Kidney epithelial cell (primary cell): ENCODE data around the gene ARHGAP4. TPM values are rescaled to one million over a fixed set of nuclear protein-coding genes. Genes with fewer than 3 reads are reported as not detected.

Experiments used
- DNase-seq: peaks from one replicate; pipeline ENCODE4 v3.0.0-alpha.2; 2010; ENCODE audit warnings: low read depth
- H3K27me3 ChIP-seq: 2 replicates; pipeline ENCODE4 v1.6.0; 2011; ENCODE audit warnings: low read length; ENCODE audit not compliant: control insufficient read depth, insufficient read depth
- H3K36me3 ChIP-seq: 2 replicates; pipeline ENCODE4 v1.5.1; 2011; ENCODE audit warnings: low read length; ENCODE audit not compliant: control insufficient read depth, insufficient read depth
- H3K4me3 ChIP-seq: 2 replicates; pipeline ENCODE4 v1.5.1; 2011; ENCODE audit warnings: low read depth, mild to moderate bottlenecking, control low read depth, low read length
- CTCF ChIP-seq: IDR thresholded peaks from 2 replicates; pipeline ENCODE4 v1.5.1; 2011; ENCODE audit warnings: mild to moderate bottlenecking, moderate library complexity, low read length, control low read depth, inconsistent platforms; ENCODE audit not compliant: insufficient read depth, poor library complexity, severe bottlenecking
- total RNA-seq: library from RNA; depleted of rRNA; stranded (reverse); fragments of >200 nt; gene quantifications from 2 replicates; pipeline ENCODE4 v1.2.3, GENCODE V29; 2015

ARHGAP4 gene
- total RNA-seq, 1 donor from 2014 or later: 12.7 TPM

GRCh38 chrX:153937056-153937455, 11.0 kb upstream of the ARHGAP4 start:
- H3K27me3 ChIP-seq: no peaks in the 10 kb centered on the region
- TF ChIP-seq CTCF: no peak
- DNase-seq: no peak
- no peaks in the 10 kb centered on the region for H3K36me3 ChIP-seq
- no peak overlapping the region for H3K4me3 ChIP-seq

- no peak for DNase-seq
- Histone ChIP-seq H3K36me3 (no peaks in the 10 kb centered on the region), H3K27me3 (no peaks in the 10 kb centered on the region), H3K4me3 (peak overlapping the region; percentile 37)
- TF ChIP-seq CTCF: no peak
These were observed 9.3 kb upstream of the ARHGAP4 start for GRCh38 chrX:153935326-153935851.

GRCh38 chrX:153934762-153935325, 8.8 kb upstream of the ARHGAP4 start, which contains the start of gene NAA10:
NAA10 (minus strand) TSS chrX:153935037; CDS start chrX:153934904, 133 bp downstream.
- H3K4me3 ChIP-seq: peak within 1 kb of the TSS; percentile 73
- no peak for DNase-seq
- H3K36me3 ChIP-seq: no peaks in the 10 kb centered on the region
- TF ChIP-seq CTCF: no peak
- H3K27me3 ChIP-seq: no peaks in the 10 kb centered on the region

GRCh38 chrX:153934148-153934761, 8.2 kb upstream of the ARHGAP4 start:
- peak overlapping the region; percentile 73 for H3K4me3 ChIP-seq
- no peaks in the 10 kb centered on the region for H3K27me3 ChIP-seq
- no peaks in the 10 kb centered on the region for H3K36me3 ChIP-seq
- DNase-seq: no peak
- no peak for TF ChIP-seq CTCF

- no peaks in the 10 kb centered on the region for H3K27me3 ChIP-seq
- peak overlapping the region; percentile 73 for H3K4me3 ChIP-seq
- DNase-seq: no peak
- no peaks in the 10 kb centered on the region for H3K36me3 ChIP-seq
- no peak for TF ChIP-seq CTCF
These were observed 7.7 kb upstream of the ARHGAP4 start for GRCh38 chrX:153933748-153934147.
